HG02610 (cell line): Measurements from ENCODE around the gene SIK3.
A peak's percentile ranks its signal among the peaks of the same experiment; 100 is the strongest.
"Not testable (repeated sequence)": the region's sequence is repeated elsewhere in the genome, so short reads cannot be mapped to it uniquely, and the experiment has no call there.

ENCODE experiments used
- ATAC-seq: cut with Tn5 transposase; IDR thresholded peaks from one replicate; pipeline ENCODE4 v1.9.1; 2021; ENCODE audit warnings: mild to moderate bottlenecking, moderate library complexity; ENCODE audit not compliant: unreplicated experiment

The SIK3 gene

DNA sequence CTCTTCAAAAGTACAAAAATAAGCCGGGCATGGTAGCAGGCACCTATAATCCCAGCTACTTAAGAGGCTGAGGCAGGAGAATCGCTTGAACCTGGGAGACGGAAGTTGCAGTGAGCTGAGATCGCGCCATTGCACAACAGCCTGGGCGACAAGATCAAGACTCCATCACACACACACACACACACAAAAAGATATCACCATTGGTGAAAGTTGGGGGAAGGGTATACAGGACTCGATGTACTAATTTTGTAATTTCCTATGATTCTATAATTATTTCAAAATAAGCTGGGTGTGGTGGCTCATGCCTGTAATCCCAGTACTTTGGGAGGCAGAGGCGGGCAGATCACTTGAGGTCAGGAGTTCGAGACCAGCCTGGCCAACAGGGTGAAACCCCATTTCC is 48.1 kb downstream of the SIK3 start:
- ATAC-seq = not testable (repeated sequence)

DNA sequence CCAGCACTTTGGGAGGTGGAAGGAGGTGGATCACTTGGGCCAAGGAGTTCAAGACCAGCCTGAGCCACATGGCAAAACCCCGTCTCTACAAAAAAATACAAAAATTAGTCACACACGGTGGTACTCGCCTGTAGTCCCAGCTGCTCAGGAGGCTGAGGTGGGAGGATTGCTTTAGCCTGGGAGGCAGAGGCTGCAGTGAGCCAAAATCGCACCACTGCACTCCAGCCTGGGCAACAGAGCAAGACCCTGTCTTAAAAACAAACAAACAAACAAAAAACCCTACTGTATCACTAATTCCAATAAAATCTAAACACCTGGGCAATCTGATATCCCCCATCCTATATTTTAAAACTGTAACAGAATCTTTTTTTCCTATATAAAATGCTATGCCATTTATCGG is 51.6 kb downstream of the SIK3 start:
- ATAC-seq = not testable (repeated sequence)

DNA sequence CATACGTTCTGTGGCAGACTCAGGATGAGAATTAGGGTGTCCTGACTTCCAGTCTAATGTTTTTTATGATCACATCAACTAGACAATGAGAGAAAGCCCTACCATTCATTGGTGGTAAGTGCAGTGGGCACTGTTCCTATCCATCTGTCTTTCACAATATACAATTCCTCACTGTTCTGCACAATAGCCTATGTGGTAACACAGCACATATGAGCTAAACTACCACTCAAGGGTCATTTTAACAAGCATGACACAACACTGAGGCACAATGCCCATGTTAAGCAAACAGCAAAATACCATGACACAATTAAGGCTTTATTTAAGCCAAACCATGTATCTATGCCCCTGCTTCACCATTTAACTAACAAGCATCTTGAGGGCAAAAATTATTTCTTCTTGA is 52.3 kb downstream of the SIK3 start:
- ATAC-seq = no peak

DNA sequence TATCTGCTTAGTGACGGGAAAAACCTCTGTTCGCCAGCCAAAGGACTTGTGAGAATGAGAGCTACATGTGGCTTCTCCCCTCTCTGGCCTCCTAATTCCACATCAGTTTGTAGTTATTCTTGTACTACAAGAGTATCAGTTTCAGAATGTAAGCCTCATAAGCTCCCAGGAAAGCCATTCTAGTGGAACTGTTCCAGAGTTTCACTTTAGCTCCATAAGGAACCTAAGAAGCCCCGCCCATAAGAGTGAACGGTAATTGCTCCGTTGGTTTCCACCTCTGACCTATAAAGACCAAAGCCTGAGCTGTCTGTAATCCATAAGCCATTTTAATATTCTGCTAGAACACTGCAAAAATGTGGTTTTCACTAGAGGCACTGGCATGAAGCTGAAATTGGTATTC is 53.0 kb downstream of the SIK3 start:
- no peak for ATAC-seq

GRCh38 chr11:117044287-117045035 is 53.8 kb downstream of the SIK3 start:
- ATAC-seq = no peak

DNA sequence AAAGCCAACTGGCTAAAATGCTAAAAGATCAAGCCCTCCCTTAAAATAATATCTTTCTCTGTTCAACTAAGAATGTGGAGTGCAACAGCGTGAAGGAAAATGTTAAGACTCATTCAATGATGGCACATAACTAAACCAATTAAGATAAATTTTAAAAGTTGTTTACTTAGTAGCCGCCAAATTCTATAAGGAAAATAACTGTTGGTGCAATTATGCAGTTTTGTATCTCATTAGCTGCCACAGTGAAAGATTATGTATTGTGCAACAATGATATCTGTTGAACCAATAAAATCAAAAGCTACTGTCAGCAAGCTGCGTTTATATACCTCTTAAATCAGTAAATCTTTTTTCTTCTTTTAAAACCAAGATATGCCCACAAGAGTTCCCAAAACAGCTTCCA is 55.5 kb downstream of the SIK3 start:
- no peak for ATAC-seq

GRCh38 chr11:117039900-117040299 is 58.3 kb downstream of the SIK3 start:
- no peak for ATAC-seq

GRCh38 chr11:117039270-117039669 is 59.0 kb downstream of the SIK3 start:
- ATAC-seq = no peak

GRCh38 chr11:117037975-117038350 is 60.3 kb downstream of the SIK3 start:
- ATAC-seq = no peak

- no peak for ATAC-seq
Observed at GRCh38 chr11:117037279-117037974, 60.8 kb downstream of the SIK3 start.

GRCh38 chr11:117034901-117035300 is 63.3 kb downstream of the SIK3 start:
- ATAC-seq = no peak

GRCh38 chr11:117026593-117027330 is 71.5 kb downstream of the SIK3 start:
- no peak for ATAC-seq

GRCh38 chr11:117023707-117024106 is 74.5 kb downstream of the SIK3 start:
- ATAC-seq = not testable (repeated sequence)

DNA sequence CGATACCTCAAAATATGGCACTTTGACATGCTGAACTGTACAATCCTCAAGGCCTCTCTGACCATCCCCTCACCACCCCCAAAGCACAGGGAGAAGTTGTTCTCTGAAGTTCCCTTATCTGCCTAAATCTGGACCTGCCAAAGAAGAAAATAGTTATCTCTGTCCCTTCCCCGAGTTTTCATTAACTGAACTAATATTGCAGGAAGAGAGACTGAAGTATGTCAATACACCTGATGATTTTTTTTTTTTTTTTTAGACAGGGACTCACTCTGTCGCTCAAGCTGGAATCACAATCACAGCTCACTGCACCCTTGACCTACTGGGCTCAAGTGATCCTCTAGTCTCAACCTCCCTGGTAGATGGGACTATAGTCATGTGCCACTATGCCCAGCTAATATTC is 75.0 kb downstream of the SIK3 start:
- ATAC-seq = no peak

DNA sequence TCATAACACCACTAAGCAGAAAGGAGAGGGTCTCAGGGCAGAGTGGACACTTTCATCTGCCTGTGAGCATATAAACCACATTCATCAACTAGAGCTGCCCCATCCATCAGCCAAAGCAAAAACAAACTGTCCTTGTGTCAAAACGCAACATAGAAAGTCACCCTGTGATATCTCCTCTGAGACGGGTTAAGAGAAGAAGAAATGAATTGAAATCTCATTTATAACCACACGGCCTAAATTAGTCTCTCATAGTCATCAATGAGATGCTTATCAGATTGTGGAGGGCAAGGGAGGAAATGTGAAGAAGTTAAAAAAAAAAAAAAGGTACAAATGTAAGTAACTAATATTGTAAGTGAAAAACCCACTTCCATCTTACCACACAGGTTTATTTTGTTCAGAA is 75.7 kb downstream of the SIK3 start:
- ATAC-seq = peak; percentile 35

DNA sequence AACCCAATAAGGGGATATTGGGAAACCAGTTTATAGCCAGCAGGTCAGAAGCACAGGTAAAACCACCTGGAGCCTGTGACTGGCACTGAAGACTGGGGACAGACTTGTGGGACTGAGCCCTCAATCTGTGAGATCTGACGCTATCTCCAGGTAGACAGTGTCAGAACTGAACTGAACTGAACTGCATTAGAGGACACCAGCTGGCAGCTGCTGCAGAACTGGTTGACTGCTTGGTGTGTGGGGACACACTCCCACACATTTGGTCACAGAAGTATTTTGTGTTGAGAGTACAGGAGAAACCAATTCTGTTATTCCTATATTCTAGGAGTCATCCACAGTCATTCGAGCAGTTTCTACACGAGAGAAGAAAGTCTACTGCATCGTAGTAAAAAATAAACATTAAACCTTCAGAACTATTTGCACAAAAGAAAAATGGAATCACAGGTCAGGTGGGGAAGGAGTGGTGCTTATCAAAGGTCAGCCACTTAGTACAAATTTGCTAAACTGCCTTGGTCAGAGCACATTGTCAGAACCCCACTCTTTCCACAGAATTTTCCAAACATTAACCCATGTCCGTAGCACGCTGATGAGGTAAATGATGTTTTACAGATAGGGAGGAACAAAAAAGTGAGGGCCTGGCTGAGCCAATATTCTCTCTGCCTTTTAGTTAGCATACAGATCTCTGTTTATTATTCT is 77.2 kb downstream of the SIK3 start:
- ATAC-seq = no peak

DNA sequence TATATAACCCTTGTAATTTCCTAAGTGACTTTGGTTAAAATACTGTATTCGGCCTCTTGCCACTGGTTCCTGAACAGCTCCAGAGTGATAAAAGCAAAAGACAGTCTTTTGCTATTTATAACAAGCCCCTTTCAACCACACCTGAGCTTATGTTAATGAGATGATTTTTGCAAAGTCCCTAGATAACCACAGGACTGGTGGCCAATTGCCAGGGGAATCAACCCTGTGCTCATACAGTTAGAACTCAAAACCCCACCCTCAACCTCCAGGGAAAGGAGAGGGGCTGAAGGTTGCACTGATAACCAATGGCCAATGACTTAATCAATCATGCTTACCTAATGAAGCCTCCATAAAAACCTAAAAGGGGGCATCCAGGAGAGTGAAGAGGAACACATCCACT is 77.9 kb downstream of the SIK3 start:
- peak; percentile 63 for ATAC-seq

DNA sequence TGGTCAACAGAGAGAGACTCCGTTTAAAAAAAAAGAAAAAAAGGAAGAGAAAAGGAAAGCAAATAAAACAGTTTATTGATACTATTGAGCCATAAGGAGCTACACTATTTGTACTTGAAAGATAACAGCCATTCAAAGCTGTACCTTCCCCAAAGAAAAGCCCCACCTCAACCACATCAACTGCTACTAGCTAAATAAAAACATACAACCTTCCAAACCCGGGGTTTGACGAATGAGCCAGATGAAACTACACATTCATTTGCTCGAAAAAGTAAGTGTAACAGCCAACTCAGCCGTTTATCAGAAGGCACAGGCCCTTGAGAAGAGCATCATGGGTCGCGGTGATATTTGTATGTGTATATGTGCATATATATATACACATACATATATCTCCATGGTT is 78.4 kb downstream of the SIK3 start:
- ATAC-seq = peak; percentile 24

DNA sequence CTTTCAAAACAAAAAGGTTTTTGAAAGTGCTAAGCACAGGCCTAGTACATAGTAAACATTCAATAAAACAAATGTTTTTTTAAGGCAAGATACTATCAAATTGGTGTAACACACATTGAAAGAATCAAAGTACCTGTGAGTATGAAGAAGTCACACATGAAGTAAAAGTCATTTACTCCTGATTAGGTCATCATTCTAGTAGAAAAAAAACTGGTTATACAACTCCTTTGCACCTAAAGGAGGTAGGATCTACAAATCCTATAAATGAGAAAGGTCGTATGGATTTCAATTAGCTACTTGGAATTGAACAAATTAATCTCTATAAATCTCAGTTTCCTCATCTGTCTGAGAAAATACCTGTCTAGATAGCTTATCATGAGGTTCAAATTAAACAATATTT is 80.8 kb downstream of the SIK3 start:
- no peak for ATAC-seq

GRCh38 chr11:117016747-117017146 is 81.5 kb downstream of the SIK3 start:
- no peak for ATAC-seq

DNA sequence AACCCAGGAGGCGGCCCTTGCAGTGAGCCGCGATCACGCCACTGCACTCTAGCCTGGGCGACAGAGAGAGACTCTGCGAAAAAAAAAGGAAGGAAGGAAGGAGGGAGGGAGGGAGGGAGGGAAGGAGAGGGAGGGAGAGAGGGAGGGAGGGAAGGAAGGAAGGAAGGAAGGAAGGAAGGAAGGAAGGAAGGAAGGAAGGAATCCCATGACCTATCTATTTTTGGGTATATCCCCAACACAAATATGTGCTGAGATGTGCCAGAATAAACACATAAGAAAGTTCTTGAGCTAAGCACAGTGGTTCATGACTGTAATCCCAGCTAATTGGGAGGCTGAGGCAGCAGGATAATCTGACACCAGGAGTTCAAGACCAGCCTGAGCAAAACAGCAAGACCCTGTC is 82.0 kb downstream of the SIK3 start:
- ATAC-seq = no peak
